CD4-positive, alpha-beta T cell treated with Interleukin-17A for 4 hours (primary cell): ENCODE measurements around the gene KATNAL2.
"Not testable (repeated sequence)": the region's sequence is repeated elsewhere in the genome, so short reads cannot be mapped to it uniquely, and the experiment has no call there.

Experiments used
- DNase-seq: peaks from one replicate; pipeline ENCODE4 v3.0.0-alpha.2; 2020; ENCODE audit warnings: mixed read lengths

The KATNAL2 gene

DNA sequence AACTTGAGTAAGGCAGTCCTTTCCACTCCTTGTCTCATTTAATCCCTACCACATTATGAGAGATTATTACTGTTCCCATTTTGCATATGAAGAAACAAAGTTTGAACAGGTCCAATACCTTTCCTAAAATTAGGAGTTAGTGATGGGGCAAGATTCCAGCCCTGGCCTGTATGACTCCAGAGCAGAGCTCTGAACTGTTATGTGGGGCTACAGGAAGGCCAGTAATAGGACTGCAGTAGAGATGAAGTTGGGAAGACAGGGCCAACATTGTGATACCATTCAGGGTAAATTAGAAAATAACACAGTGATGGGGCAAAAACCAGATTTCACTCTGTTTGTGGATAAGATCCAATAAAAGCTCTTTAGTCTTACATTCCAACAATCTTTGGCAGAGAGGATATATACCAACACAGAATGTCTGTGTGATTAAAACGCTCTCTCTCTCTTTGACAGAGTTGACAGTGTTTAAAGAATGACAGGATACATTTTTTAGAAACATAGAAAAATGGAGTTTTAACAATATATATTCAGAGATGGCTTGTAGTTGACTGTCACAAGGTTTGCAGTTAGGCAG is 22.7 kb downstream of the KATNAL2 start:
- no peak for DNase-seq

DNA sequence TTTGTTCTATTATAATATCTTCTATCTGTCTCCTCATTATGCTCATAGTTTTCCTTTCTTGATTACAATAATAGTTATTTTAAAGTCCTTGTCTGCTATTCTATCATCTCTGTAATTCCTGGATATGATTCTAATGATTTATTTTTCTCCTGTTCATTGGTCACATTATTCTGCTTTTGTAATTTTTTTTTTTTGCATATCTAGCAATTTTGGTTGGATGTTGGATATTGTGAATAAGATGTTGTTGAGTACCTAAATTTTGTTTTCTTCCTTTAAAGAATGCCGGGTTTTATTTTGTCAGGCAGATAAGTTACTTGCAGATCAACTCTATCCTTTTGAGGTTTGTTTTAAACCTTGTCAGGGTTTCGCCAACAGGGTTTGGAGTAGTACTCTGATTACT is 25.2 kb downstream of the KATNAL2 start:
- no peak for DNase-seq

DNA sequence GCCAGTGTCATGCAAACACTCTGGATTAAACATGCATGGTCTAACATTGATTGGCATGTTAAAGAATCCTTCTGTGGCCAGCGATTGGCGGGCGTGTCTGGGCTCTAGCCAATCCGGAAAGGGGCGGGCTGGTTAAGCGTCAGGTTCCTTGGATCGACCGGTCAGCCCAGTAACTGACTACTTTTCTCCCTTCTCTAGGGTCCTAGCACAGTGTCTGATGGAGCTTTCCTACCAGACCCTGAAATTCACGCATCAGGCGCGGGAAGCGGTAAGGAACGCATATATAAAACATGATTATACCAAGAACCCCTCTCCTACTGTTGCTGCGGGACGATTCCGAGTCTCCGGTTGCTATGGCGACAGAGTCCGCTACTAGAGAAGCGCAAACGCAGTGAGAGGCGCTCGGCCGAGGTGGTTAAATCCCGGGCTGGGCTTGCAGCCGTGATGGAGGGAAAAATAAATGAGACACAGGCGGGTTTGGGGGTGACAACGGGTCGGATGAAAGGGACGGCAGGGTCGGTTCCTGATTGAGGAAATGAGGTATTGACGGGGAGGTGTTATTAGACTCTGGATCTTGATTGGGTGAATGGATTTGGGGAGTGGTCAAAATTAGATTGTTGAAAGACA is 29.4 kb downstream of the KATNAL2 start:
- peak; percentile 51 for DNase-seq

DNA sequence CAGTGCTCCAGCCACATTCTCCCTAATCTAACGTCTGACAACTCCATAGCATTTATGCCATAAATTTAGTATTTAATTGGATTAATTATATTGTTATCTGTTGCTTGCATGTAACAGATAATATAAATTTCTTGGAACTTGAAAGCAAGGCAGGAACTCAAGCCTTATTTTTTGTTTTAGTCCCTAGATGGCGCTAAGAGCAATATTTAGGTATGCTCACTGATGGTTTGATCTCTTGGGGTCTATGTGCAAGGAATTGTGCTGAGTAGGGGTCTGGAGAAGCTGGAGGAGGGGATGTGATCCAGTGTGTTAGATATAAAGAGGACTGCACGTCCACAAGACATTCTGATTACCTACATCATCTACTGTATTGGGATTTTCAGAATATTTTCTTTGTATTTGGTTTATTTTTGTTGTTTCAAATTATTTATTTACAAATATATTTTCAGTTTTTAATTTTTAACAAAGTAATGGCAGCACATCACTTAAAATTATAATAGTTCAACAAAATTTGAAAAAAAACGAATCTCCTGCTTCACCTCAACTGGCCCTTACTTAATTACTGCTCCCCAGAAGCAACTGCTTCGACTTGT is 32.8 kb downstream of the KATNAL2 start:
- DNase-seq: no peak

DNA sequence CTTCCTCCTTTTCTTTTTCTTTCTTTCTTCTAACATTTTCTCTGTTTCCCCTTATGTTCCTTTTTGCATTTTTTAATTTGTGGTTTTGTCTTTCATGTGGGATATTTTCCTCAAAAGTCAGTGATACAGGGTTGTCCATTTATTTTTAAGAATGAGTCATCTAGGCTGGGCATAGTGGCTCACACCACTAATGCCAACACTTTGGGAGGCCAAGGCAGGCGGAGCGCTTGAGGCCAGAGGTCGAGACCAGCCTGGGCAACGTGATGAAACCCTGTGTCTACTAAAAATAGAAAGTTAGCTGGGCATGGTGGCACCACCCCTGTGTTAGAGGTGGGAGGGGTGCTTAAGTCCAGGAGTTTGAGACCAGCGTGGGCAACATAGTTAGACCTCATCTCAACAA is 35.8 kb downstream of the KATNAL2 start:
- DNase-seq: no peak

DNA sequence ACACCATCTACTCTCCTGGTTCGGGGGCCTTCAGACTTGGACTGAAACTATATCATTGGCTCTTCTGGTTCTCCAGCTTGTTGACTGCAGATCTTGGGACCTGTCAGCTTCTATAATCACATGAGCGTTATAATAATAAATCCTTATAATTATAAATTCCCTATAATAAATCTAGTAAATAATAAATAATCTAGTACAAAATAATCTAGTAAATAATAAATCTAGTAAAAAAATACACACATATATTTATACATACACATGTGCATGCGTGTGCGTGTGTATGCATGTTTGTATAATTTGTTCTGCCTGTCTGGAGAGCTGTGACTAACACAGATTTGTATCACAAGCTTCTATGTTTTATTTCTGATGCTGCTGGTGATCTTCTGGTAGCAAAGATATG is 40.8 kb downstream of the KATNAL2 start:
- DNase-seq: no peak

DNA sequence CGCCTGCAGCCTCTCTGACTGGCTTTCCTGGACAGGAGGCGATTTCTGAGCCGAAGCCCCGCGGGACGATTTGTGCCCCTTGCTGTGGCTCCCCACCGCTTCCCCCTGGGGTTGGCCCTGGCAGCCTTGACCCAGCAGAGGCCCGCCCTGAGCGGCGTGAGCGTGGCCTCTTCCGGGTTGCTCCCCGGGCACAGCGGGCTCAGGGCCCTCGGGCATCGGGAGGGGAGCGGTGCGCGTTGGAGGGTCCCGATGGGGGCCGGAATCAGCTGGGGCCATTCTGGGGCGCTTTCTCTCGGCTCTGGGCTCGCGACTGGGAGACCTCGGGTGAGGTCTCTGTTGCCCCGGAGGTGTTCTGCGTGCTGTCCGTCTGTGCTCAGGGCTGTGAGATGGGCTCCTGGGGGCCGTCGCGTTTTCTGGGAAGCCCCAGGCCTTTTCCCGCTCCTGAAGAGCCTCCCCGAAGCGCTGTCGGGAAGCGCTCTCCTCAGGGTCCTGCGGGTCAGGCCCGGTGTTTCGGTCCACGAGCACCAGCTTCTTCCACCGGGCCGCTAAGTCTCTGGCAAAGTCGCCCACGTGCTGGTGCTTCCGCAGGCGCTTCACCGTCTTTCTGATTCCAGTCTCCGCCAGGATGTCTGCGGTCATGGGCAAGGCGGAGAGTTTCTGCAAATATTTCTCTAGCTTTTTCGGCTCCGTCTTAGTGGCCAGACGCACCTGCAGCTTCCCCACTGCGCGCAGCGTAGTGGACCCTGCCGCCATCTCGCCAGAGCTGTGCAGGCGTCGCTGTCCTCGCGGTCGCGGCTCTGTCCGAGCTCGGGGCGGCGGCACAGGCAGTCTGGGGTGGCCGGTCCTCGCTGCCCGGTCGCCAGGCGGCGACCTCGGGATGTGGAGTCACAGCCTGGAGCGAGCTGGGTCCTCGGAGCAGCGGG is 46.5 kb downstream of the KATNAL2 start:
- DNase-seq: not testable (repeated sequence)

DNA sequence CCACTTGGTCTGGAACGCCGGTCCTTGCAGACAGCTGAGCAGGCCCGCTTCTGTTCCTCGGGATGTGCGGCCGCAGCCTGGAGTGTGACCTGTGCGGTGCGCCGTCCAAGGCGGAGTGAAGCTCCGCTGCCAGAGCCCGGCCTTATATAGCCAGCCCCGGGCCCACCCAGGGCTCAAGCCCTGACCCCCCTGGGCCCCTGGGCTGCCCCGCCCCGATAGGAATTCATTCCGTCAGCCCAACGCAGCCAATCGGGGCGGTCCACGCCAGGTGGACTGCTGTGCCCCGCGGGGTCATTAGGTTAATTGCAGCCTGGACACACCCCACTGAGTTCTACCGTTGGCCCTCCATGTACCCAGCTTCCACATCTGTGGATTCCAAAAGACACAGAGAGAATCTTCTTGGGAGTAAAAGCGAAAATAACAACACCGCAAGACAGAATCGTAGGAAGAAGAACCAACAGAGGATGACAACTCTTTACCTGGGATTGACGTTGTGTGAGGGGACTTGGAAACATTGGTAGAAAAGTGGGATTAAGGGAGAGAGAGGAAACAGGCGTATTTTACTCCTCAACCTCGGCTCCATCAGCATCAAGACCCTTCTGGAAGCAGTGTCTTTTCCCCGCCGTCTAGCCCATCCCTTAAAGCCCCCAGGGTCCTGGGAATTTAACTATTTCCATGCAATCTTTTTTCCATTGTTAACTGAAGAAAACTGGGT is 47.3 kb downstream of the KATNAL2 start:
- not testable (repeated sequence) for DNase-seq

DNA sequence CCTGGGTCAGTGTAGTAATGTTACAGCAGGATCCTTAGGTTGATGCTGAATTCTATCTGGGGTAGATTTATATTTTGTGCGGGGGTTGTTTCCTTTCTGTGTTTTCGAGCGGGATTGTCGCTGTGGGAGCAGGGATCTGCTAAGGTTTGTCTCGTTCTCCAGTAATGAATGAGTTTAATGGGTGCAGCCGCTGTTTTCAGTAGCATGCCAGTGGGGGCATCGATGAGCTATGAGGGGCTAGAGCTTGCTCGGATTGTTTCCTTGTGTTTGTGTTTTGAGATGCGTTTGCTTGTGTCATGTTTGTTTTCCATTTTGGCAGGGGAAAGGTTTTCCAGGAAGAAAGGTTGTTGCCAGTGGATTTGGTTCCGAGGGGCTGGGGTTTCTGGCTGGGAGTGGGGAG is 48.9 kb downstream of the KATNAL2 start:
- not testable (repeated sequence) for DNase-seq

DNA sequence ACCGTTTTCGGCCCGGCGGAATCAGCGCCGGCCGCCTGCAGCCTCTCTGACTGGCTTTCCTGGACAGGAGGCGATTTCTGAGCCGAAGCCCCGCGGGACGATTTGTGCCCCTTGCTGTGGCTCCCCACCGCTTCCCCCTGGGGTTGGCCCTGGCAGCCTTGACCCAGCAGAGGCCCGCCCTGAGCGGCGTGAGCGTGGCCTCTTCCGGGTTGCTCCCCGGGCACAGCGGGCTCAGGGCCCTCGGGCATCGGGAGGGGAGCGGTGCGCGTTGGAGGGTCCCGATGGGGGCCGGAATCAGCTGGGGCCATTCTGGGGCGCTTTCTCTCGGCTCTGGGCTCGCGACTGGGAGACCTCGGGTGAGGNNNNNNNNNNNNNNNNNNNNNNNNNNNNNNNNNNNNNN is 52.1 kb downstream of the KATNAL2 start:
- DNase-seq: not testable (repeated sequence)

DNA sequence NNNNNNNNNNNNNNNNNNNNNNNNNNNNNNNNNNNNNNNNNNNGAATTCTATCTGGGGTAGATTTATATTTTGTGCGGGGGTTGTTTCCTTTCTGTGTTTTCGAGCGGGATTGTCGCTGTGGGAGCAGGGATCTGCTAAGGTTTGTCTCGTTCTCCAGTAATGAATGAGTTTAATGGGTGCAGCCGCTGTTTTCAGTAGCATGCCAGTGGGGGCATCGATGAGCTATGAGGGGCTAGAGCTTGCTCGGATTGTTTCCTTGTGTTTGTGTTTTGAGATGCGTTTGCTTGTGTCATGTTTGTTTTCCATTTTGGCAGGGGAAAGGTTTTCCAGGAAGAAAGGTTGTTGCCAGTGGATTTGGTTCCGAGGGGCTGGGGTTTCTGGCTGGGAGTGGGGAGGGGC is 102.5 kb downstream of the KATNAL2 start:
- DNase-seq: not testable (repeated sequence)

DNA sequence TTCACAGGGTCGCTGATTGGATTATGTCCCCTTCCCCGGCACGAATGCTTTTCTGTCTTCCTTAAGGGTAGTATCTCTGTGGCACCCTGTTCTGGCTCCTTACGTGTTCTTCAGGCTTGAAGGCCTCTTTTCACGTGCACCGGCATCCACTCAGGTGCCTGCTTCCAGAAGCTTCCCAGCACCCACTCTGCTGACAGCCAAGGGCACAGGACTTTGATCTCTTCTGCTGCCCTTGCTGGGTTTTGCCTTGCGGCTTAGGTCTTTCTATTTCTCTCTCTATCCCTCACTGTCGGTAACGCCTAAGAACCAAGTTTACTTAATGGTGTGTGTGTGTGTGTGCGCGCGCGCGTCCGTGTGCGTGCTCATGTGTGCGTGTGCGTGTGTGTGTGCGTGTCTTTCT is 103.4 kb downstream of the KATNAL2 start:
- not testable (repeated sequence) for DNase-seq

DNA sequence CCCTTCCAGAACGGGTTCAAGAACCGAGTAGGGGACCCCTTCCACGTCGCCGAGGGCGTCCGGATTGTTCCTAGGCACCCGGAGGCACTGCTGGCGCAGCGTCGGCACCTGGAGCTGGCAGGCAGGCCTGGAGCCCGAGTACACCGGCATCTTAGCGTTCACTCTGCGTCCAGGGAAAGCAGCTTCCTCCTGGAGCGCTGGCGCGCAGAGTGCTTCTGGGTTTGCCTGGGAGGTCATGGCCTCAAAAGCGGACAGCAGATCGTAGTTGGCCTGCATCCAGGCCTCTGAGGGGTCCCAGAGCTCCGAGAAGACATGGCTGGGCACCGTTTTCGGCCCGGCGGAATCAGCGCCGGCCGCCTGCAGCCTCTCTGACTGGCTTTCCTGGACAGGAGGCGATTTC is 105.4 kb downstream of the KATNAL2 start:
- DNase-seq: not testable (repeated sequence)

DNA sequence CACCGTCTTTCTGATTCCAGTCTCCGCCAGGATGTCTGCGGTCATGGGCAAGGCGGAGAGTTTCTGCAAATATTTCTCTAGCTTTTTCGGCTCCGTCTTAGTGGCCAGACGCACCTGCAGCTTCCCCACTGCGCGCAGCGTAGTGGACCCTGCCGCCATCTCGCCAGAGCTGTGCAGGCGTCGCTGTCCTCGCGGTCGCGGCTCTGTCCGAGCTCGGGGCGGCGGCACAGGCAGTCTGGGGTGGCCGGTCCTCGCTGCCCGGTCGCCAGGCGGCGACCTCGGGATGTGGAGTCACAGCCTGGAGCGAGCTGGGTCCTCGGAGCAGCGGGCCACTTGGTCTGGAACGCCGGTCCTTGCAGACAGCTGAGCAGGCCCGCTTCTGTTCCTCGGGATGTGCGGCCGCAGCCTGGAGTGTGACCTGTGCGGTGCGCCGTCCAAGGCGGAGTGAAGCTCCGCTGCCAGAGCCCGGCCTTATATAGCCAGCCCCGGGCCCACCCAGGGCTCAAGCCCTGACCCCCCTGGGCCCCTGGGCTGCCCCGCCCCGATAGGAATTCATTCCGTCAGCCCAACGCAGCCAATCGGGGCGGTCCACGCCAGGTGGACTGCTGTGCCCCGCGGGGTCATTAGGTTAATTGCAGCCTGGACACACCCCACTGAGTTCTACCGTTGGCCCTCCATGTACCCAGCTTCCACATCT is 106.5 kb downstream of the KATNAL2 start:
- not testable (repeated sequence) for DNase-seq

DNA sequence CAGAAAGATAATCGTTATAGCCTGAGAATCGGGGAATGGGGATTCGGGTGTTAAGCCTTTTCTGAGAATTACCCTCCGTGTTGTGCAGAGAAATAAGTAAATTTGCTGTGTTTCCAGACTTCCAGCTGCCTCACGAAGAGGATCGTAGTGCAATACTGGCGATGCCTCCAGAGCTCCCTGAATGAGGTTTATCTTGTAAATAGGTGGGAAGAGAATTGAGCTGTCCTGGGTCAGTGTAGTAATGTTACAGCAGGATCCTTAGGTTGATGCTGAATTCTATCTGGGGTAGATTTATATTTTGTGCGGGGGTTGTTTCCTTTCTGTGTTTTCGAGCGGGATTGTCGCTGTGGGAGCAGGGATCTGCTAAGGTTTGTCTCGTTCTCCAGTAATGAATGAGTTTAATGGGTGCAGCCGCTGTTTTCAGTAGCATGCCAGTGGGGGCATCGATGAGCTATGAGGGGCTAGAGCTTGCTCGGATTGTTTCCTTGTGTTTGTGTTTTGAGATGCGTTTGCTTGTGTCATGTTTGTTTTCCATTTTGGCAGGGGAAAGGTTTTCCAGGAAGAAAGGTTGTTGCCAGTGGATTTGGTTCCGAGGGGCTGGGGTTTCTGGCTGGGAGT is 108.3 kb downstream of the KATNAL2 start:
- not testable (repeated sequence) for DNase-seq

DNA sequence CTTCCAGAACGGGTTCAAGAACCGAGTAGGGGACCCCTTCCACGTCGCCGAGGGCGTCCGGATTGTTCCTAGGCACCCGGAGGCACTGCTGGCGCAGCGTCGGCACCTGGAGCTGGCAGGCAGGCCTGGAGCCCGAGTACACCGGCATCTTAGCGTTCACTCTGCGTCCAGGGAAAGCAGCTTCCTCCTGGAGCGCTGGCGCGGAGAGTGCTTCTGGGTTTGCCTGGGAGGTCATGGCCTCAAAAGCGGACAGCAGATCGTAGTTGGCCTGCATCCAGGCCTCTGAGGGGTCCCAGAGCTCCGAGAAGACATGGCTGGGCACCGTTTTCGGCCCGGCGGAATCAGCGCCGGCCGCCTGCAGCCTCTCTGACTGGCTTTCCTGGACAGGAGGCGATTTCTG is 111.3 kb downstream of the KATNAL2 start:
- DNase-seq: not testable (repeated sequence)

DNA sequence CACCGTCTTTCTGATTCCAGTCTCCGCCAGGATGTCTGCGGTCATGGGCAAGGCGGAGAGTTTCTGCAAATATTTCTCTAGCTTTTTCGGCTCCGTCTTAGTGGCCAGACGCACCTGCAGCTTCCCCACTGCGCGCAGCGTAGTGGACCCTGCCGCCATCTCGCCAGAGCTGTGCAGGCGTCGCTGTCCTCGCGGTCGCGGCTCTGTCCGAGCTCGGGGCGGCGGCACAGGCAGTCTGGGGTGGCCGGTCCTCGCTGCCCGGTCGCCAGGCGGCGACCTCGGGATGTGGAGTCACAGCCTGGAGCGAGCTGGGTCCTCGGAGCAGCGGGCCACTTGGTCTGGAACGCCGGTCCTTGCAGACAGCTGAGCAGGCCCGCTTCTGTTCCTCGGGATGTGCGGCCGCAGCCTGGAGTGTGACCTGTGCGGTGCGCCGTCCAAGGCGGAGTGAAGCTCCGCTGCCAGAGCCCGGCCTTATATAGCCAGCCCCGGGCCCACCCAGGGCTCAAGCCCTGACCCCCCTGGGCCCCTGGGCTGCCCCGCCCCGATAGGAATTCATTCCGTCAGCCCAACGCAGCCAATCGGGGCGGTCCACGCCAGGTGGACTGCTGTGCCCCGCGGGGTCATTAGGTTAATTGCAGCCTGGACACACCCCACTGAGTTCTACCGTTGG is 112.4 kb downstream of the KATNAL2 start:
- not testable (repeated sequence) for DNase-seq

DNA sequence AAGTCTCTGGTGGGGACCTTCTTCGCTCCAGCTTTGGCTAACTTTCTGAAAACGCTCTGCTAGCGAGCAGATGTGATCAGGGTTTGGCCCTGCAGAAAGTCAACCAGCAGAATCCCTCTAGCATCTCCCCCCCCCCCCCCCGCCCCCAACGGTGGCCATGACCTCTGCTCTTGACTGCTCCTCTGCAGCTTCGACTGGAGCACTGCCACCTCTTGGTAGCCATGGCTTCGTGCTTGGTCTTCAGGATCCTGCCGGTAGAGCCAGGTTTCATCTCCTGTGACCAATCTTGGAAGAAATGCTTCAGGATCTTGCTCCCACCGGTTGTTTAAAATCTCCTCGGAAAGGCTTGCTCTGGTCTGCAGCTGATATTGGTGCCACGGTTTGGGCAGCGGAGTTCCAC is 113.5 kb downstream of the KATNAL2 start:
- DNase-seq: not testable (repeated sequence)

DNA sequence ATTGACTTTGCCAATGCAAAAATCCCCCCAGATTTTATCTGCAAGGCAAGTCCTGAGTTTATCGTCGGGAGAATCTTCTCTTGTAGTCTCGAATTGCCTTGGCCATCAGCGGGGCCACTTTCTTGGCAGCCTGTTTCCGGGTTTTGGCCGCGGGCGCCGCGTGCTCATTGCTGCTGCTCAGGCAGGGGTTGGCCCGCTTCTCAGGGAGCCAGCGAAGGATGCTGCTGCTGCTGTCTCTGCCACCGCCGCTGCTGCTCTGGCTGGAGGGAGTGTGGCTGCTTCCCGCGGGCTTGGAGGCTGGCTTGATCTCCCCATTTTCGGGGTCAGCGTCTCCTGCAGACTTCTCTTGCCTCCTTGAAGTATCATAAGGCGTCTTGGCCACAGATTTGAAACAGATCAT is 115.5 kb downstream of the KATNAL2 start:
- DNase-seq: no peak

DNA sequence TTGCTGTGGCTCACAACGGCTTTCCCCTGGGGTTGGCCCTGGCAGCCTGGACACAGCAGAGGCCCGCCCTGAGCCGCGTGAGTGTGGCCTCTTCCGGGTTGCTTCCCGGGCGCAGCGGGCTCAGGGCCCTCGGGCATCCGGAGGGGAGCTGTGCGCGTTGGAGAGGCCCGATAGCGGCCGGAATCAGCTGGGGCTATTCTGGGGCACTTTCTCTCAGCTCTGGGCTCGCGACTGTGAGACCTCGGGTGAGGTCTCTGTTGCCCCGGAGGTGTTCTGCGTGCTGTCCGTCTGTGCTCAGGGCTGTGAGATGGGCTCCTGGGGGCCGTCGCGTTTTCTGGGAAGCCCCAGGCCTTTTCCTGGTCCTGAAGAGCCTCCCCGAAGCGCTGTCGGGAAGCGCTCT is 117.2 kb downstream of the KATNAL2 start:
- DNase-seq: not testable (repeated sequence)

DNA sequence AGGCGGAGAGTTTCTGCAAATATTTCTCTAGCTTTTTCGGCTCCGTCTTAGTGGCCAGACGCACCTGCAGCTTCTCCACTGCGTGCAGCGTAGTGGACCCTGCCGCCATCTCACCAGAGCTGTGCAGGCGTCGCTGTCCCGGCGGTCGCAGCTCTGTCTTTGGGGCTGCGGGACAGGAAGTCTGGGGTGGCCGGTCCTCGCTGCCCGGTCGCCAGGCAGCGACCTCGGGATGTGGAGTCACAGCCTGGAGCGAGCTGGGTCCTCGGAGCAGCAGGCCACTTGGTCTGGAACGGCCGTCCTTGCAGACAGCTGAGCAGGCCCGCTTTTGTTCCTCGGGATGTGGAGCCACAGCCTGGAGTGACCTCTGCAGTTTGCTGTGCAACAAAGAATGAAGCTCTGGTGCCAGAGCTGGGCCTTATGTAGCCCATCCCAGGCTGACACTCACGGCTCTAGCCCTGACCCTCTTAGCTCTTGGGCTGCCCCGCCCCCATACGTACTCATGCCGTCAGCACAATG is 117.8 kb downstream of the KATNAL2 start, which contains the start of gene ELOA2:
Gene ELOA2, minus strand, starts transcription at position 466 of the 516 bp plus-strand sequence. Its CDS starts 357 bp downstream, at position 109.
- DNase-seq: no peak
